ENCODE results near the gene STARD7.
"Not testable (repeated sequence)": the region's sequence is repeated elsewhere in the genome, so short reads cannot be mapped to it uniquely, and the experiment has no call there.

STARD7 gene

GRCh38 chr2:96148410-96149217, 60.0 kb downstream of the STARD7 start:
- peak; percentile 47 for DNase-seq (ENCODE audit: low spot score)

DNA sequence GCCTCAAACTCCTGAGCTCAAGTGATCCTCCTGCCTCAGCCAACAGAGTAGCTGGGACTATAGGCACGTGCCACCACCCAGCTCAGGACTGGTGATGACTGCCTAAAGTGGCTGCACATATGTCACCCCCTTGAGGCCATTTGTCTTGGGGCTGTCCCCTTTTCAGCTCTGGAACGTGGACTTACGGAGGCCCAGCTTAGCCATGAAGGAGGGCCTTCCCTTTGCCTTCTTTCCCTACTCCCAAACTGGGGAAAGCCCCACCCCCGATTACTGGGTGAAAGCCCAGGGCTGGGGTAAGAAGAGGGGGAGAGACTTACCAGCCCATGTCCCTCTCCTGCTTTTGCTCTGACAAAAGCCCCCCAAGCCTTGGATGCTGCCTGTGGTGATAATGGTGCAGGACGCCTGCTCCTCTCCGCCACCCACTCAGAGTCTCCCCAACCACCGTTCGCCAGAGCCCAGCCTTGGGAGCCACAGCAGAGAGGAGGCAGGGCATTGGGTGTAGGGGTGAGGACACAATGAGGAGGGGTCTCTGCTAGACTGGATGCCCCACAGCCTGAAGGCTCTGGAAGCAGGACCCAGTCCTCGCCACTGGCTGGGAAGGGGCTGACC, 60.9 kb downstream of the STARD7 start:
- DNase-seq (ENCODE audit: low spot score): no peak

DNA sequence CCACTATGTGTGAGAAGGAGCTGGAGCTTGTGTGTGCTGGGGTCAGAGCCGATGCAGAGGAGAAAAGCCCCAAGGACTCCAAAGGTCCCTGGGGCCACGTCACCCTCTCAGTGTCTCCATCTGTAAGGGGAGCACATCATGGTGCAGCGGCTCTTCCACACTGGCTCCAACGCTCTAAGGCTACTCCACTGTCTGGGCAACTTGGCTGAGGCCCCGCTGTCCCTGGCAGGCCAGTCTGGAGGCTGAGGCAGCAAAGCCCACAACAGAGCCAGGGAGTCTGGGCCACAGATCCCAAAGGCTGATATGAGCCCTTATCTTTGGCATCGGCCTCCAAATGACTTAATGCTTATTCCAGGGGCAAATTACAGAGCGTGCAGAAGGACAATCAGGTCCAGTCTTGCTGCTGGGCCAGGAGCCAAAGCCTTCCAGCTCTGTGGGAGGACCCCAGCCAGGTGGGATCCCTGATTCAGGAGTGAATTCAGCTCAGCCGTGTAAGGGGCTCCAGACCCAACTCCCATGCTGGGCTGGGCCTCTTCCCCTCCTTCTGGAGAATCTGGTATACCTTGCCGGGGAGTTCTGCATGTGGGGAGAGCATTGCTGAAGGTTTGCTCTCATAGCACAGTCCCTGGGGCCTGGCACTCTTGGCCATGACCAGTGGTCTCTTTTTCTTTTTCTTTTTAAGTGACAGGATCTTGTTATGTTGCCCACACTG, 61.6 kb downstream of the STARD7 start:
- DNase-seq (ENCODE audit: low spot score): no peak

GRCh38 chr2:96146153-96146880, 62.3 kb downstream of the STARD7 start:
- no peak for DNase-seq (ENCODE audit: low spot score)

DNA sequence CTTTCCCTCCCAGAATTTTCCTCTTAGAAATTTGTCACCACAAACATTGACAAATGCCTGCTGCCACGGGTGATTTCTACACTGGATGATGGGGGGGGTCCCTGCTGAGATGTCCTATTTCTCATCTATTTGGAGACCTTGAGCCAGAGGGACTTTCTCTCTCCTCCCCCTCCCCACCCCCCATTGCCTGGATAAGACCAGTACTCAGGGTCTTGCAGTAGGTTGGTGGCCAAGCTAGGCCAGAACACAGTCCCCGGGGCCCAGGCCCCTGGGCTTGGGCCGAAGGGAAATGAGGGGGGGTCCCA, 62.8 kb downstream of the STARD7 start:
- DNase-seq (ENCODE audit: low spot score): no peak

DNA sequence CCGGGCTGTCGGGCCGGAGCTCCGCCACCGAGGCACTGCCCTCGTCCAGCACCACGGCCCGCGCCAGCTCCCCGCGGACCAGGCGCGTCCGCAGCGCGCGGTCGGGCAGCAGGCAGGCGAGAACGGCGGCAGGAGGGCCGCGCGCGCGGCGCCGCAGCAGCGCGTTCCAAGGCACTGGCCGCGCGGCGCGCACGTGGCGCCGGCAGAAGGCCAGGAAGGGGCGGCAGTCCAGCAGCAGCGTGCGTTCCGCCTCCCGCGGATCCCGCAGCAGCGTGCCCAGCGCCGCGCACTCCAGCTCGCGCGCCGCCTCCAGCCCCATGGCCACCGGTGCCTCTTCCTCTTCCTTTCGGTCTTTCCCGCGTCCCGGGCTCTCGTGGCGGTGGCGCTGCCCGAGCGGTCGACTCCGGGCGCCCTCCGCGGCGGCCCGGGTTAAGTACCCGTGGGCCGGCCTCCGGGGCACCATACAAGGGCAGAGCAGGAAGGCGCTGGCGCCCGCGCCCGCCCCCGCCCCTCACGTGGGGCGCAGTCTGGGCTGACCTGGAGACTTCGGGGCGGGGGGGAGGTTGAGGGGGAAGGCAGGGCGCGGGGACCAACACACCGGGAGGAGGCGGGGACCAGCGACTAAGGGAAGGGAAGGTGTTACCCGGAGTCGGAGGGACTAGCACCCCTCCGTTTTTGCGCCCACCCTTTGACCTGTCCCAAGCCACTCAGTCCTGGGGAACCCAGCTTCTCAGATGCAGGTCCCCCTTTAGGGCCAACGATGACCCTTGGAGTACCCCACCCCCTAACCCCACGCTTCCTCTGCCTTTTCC, 63.4 kb downstream of the STARD7 start, which contains the start of gene DUSP2:
DUSP2 (minus strand) TSS at position 405 of the 812 bp plus-strand sequence; CDS start at position 319, 86 bp downstream.
- DNase-seq (ENCODE audit: low spot score): peak; percentile 57

- no peak for DNase-seq (ENCODE audit: low spot score)
Observed at GRCh38 chr2:96144481-96145035, 64.1 kb downstream of the STARD7 start.

GRCh38 chr2:96143848-96144480, 64.7 kb downstream of the STARD7 start:
- DNase-seq (ENCODE audit: low spot score): no peak

- no peak for DNase-seq (ENCODE audit: low spot score)
Observed at GRCh38 chr2:96143231-96143847, 65.3 kb downstream of the STARD7 start.

GRCh38 chr2:96142217-96143113, 66.2 kb downstream of the STARD7 start:
- no peak for DNase-seq (ENCODE audit: low spot score)

GRCh38 chr2:96141624-96141967, 67.0 kb downstream of the STARD7 start:
- not testable (repeated sequence) for DNase-seq (ENCODE audit: low spot score)

- no peak for DNase-seq (ENCODE audit: low spot score)
Observed at GRCh38 chr2:96140941-96141623, 67.5 kb downstream of the STARD7 start.

GRCh38 chr2:96139181-96139758, 69.4 kb downstream of the STARD7 start:
- no peak for DNase-seq (ENCODE audit: low spot score)

- DNase-seq (ENCODE audit: low spot score): no peak
Observed at GRCh38 chr2:96138179-96139145, 70.2 kb downstream of the STARD7 start, which contains the start of gene ASTL. Gene ASTL (minus strand): TSS chr2:96138502. CDS start chr2:96138436, 66 bp downstream.

- no peak for DNase-seq (ENCODE audit: low spot score)
Observed at GRCh38 chr2:96137321-96138178, 71.1 kb downstream of the STARD7 start.

GRCh38 chr2:96136129-96136720, 72.4 kb downstream of the STARD7 start:
- no peak for DNase-seq (ENCODE audit: low spot score)
